Measurements from ENCODE around the gene TBC1D5.
"Not testable (repeated sequence)": the region's sequence is repeated elsewhere in the genome, so short reads cannot be mapped to it uniquely, and the experiment has no call there.

Gene TBC1D5

DNA sequence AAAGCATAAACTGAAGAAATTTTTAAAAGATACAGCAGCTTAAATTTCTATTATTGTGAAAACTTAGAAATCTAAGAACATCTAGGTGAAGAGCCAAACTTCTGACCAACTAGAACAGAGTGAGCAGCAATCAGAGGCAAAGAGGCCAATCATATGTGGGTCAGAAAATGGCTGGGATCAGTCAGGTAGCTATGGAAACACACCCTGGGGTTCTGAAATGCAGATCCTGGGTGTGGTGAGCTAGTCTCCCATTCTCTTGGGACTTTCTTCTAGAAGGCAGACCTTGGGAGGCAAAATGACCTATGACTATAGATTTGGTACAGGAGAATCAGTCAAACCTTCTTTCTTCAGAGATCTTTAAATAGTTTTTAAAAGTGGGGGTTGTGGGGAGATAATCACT lies 385.8 kb downstream of the TBC1D5 start:
- no peak for DNase-seq (ENCODE audit: low read depth in 2 of 2)

DNA sequence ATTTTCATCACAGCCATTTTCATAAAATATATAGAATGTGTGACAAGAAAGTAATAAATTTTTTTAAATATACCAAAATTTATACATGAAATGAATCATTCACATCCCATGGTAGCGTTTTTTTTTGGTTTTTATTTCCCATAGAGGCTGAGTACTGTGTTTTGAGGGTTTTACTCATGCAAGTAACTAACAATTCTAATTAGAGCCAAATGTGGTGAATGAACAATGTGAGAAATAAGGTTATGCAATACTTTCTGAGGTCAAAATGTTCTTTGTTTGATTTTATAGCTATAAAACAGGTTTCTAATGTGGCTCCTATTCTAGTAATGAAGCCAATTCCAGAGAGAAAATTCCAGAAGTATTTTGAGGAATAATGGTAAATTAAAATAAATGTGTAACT lies 386.8 kb downstream of the TBC1D5 start:
- DNase-seq (ENCODE audit: low read depth in 2 of 2): no peak

DNA sequence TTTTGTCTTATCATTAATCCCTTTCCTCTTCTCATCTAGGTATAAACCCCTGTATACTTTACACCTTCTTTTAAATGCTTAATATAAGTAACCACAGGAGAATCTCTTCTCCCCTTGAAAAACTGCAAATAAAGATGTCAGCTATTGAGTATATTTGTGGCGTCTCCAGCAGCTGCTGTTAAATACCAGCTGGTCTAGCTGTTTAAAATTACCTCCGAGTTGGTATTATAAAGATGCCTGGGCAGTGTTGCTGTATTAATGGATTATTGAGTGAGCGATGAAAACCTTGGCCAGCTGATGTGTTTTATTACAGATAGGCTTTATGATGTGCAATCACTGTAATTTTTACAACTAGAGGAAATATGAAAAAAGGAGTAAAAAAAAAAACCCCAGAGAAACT lies 388.1 kb downstream of the TBC1D5 start:
- no peak for DNase-seq (ENCODE audit: low read depth in 2 of 2)

DNA sequence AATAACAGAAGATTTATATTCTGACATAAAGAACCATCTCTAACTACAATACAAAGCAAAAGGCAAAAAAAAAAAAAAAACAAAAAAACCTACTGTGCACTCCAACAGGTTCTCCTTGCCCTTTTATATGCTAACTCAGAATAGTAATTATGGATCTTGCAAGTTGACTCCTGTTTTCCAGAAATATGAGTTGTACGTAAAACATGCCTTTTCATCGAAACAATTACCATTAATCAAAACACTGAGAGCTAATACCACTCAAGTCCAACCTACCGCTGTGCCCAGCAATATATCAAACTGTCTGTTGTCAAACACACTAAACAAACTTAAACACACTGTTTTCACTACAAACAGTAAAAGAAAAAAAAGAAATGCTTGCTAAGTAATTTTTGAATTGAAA lies 389.8 kb downstream of the TBC1D5 start:
- no peak for DNase-seq (ENCODE audit: low read depth in 2 of 2)

DNA sequence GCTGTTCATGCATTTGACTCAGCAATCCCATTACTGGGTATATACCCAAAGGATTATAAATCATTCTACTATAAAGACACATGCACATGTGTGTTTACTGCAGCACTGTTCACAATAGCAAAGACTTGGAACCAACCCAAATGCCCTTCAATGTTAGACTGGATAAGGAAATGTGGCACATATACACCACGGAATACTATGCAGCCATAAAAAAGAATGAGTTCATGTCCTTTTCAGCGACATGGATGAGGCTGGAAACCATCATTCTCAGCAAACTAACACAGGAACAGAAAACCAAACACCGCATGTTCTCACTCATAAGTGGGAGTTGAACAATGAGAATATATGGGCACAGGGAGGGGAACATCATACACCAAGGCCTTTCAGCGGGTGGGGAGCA lies 391.2 kb downstream of the TBC1D5 start:
- DNase-seq (ENCODE audit: low read depth in 2 of 2): not testable (repeated sequence)

DNA sequence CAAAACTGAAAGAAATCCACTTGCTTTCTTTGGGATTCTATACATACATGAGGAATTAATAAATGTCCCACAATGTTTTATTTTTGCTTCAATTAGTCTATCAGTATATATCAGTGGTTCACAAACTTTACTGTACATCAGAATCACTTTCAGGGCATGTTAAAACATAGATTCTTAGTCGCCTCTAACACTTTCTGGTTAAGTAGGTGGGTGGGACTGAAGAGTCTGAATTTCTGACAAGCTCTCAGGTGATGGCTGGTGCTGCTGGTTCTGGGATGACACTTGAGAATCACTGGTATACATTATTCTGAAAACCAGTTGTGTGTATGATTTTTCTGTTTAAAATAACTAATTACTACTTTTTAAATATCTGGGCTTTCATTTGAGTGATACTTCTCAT lies 393.3 kb downstream of the TBC1D5 start:
- DNase-seq (ENCODE audit: low read depth in 2 of 2): no peak

DNA sequence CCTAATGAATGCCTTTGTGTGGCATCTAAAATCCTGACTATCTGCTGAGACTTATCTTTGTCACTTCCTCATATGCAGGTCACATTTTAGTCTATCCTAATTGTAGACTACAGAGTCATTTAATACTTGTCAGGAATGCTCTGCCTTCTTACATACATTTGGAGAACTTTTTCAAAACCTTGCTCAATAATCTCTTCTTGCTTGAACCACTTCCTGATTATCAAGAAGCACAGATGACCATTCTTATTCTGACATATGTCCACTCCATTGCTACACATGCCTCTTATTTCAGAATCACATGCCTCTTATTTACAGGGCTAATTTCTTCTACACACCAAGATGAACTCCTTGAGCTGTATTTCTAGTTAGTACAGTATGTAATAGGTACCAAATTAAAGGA lies 400.3 kb downstream of the TBC1D5 start:
- no peak for DNase-seq (ENCODE audit: low read depth in 2 of 2)

- no peak for DNase-seq (ENCODE audit: low read depth in 2 of 2)
Measured at GRCh38 chr3:17340693-17341092, 401.7 kb downstream of the TBC1D5 start.

GRCh38 chr3:17340261-17340660 lies 402.2 kb downstream of the TBC1D5 start:
- DNase-seq (ENCODE audit: low read depth in 2 of 2): no peak

DNA sequence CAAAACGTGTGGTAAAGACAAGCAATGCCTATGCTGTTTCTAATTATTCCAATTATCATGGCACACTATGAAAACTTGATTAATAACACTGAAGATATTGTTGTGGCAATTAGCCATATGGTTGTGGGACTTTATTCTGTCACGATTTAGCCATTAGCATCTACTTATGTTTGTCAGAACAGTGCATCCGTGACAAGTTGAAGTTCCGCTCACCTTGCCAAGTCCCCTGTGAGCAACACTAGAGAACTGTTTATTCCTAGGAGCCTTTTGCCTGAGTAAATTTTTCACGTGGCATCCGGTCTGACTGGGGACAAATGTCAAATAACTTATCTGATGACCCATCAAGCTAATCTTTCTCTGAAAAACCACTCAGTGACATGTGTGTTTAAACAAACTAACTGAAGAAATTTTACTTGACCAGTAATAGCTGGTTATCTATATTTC lies 403.3 kb downstream of the TBC1D5 start:
- DNase-seq (ENCODE audit: low read depth in 2 of 2): no peak

DNA sequence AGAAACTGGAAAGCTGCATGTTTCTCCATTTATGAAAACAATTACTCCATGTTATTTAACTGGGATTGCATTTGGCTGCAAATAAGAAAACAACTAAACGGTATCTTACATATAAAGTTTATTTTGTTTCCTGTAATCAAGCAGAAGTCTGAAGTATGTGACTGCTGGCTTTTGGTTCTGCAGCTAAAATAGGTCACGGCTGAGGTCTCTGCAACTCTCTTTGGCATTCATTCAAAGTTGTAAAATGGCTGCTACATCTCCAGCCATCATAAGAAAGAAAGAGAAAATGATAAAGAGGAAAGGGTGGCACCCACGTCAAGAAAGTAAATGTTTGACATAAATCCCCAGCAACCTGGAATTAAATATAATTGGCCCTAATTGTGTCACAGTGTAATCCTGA lies 406.1 kb downstream of the TBC1D5 start:
- no peak for DNase-seq (ENCODE audit: low read depth in 2 of 2)

GRCh38 chr3:17333893-17334292 lies 408.5 kb downstream of the TBC1D5 start:
- DNase-seq (ENCODE audit: low read depth in 2 of 2): no peak

DNA sequence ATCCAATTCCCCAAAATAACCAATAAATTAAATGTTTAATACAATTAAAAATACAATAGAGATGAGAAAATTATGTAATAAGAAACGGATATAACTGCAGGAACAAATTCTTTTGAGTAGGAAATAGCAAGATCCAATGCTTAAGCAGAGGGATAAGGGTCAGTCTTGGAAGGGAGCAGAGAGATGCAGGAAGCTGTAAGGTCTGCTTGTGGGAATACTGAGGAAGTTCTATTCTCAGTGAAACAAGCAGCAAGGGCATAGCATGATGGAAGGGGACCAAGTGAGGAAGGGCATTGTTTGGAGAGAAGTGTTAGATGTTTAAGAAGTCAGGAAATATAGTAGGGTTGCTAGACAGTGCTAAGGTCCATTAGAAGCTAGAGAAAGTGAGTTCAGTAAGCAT lies 409.0 kb downstream of the TBC1D5 start:
- no peak for DNase-seq (ENCODE audit: low read depth in 2 of 2)

GRCh38 chr3:17330660-17331059 lies 411.8 kb downstream of the TBC1D5 start:
- no peak for DNase-seq (ENCODE audit: low read depth in 2 of 2)

DNA sequence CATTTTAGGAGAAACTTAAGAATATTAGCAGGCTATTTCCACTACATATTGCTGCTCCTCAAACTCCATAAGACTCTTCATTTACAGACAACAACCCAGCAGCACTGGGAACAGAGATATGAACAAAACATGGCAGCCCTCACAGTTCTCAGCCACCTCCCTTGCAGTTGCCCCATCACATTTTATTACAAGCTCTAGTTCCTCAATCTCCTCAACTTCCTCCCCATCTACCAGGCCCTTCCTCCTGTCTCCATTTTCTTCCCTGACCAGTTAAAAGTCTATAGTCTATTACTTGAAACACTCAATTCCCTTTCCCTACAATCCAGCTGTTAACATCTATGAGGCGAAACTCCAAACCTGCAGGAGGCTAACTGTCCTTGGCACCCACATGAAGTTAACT lies 412.5 kb downstream of the TBC1D5 start:
- DNase-seq (ENCODE audit: low read depth in 2 of 2): no peak

DNA sequence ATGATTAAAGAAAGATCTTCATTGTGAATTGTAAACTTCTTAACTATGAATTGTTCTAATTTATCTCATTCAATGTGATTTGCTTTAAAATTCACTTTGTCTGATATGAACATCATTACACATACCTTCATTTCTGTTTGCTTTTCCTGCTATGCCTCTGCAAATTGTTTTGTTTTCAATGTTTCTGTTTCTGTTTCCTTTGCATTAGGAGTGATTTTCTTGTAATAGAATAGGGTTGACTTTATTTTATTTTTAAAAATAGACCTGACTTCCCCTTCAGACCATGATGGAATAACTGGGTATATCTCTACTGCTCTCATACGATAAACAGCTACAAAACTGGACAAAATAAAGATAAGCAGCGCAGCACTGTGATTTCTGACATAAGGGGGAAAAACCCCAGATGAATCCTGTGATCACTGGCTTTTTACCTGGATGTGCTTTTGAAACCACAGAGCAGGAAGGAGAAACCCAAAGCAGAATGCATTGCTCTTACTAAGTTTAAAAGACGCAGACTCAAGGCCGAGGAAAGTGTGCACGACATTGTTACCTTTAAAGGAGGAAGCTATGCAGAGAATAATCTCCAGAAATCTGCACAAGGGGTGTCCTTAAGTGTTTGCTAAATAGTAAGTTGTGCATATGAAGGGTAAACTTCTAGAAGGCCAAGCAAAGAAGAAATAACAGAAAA lies 420.2 kb downstream of the TBC1D5 start:
- DNase-seq (ENCODE audit: low read depth in 2 of 2): no peak

- DNase-seq (ENCODE audit: low read depth in 2 of 2): no peak
Measured at GRCh38 chr3:17320266-17320665, 422.2 kb downstream of the TBC1D5 start.

DNA sequence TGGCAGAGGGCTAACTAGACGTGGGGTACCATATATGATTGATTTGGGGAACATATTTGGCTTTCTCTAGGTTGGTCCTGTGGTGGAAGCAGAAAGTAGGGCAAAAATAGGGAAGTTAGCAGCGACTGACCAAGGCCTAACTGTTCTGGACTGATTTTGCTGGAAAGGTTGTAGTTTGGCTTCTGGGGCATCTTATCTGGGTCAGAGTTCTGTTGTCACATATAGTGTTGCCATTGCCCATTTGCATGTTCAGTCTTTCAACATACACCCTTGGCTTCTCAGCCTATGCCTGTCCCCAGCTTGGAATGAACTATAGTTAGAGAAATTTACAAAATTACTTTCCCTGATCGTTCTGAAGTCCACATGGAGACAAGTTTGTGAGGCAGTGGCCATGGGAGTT lies 426.5 kb downstream of the TBC1D5 start:
- DNase-seq (ENCODE audit: low read depth in 2 of 2): no peak

DNA sequence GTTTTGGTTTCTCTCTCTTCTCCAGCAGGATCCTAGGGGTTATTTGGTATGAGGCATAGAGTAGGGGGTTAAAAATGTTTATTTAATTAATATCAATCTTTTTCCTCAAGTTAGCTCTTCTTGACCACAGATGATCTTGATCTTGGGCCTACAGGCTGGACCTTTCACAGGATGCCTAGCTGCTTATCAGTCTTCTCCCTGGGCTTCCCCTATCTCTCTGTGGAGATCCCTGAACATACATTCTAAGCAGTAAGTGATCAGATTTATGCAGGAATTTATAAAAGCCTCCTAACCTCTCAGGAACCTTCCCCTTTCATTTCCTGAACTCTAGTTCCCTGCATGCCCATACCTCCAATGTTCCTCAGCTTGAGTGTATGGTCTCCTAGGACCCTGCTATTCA lies 428.3 kb downstream of the TBC1D5 start:
- DNase-seq (ENCODE audit: low read depth in 2 of 2): no peak

DNA sequence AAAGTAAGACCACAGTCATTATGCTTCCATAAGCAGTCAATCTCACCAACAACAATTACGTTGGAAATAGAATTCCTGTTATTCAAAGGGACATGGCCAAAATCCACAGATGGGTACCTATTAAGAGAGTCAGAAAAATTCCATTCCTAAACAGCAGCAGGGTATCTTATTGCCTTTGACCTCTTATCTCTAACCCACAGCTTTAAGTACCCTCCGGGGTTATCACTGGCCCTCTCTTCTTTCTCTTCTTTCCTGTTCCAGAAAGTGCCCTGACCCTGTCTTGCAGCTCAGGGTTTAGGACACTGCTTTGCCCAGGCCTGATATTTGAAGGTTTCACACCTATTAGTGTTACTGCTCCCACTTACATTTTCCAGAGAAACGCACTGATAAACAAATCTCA lies 428.7 kb downstream of the TBC1D5 start:
- DNase-seq (ENCODE audit: low read depth in 2 of 2): no peak

DNA sequence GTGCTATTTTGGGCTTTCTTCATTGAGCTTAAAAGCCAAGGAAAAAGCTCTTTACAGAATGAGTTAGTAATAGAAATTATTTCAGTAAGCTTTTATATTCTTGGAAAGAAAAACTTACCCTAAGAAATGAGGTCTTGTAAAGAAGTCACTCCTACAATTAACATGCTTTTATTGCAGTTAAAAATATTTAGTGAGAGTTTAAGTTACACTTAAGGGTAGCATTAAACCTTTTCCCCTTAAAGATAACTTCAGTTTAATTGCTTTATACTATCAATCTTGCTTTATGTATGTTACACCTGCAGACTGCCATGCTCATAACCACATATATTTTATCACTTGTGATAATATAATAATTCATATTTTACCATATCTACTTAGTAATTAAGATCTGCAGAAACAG lies 431.4 kb downstream of the TBC1D5 start:
- no peak for DNase-seq (ENCODE audit: low read depth in 2 of 2)

DNA sequence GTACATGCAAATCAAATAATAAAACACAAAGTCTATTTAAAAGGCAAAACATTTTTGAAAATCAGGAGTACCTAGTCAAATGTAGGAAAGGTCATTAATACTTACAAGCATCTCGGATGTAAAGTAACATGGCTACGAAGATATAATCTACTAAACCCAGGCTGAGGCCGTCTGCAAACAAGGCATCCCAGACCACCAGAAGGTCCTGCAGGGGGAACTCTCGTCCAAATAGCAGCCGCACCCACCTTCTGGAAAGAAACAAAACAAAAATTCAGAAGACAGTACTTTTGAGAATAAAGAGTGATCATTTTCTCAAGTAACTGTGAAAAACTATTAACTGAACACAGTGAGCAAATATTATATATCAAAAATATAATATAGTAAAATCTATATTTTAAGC lies 434.5 kb downstream of the TBC1D5 start:
- DNase-seq (ENCODE audit: low read depth in 2 of 2): no peak

GRCh38 chr3:17307482-17307881 lies 434.9 kb downstream of the TBC1D5 start:
- no peak for DNase-seq (ENCODE audit: low read depth in 2 of 2)

GRCh38 chr3:17304969-17305368 lies 437.5 kb downstream of the TBC1D5 start:
- DNase-seq (ENCODE audit: low read depth in 2 of 2): no peak
